HL-60 (cell line): Measurements from ENCODE around the gene HLX.

ENCODE experiments used
- CTCF ChIP-seq: IDR thresholded peaks from one replicate; pipeline ENCODE4 v1.5.1; 2011; ENCODE audit warnings: low read length, control low read depth, inconsistent platforms; ENCODE audit not compliant: insufficient read depth
- POLR2AphosphoS5 ChIP-seq: IDR thresholded peaks from 2 replicates; pipeline ENCODE4 v1.6.1; 2012; ENCODE audit warnings: low read depth
- REST ChIP-seq: IDR thresholded peaks from 2 replicates; pipeline ENCODE4 v1.6.1; 2012; ENCODE audit warnings: low read depth; ENCODE audit not compliant: insufficient replicate concordance

GRCh38 chr1:220921971-220922635 is 42.9 kb downstream of the HLX start:
- no peak for TF ChIP-seq CTCF
- TF ChIP-seq POLR2AphosphoS5, result no peak
- TF ChIP-seq REST, result no peak
